K562 (cell line): ENCODE results near the gene SMG7. TPM values are rescaled to one million over a fixed set of nuclear protein-coding genes. Genes with fewer than 3 reads are reported as not detected.

ENCODE experiments used
- ATF4 ChIP-seq: fragments of 450-650 bp; formaldehyde crosslinking; IDR thresholded peaks from 2 replicates; pipeline ENCODE4 v1.4.0; 2022; ENCODE audit warnings: mild to moderate bottlenecking, moderate library complexity
- CBX2 ChIP-seq: fragments of 200-600 bp; sonication (generic); IDR thresholded peaks from one replicate; pipeline ENCODE4 v1.6.1; 2012; ENCODE audit warnings: mild to moderate bottlenecking, low read length, inconsistent platforms; ENCODE audit not compliant: insufficient read depth, poor library complexity, severe bottlenecking
- CREBBP ChIP-seq: IDR thresholded peaks from one replicate; pipeline ENCODE4 v1.6.1; 2012; ENCODE audit warnings: low read depth, mild to moderate bottlenecking, control low read depth, inconsistent platforms, low read length
- FOSL1 ChIP-seq: fragments of 200-800 bp; sonication (Bioruptor generic); conservative IDR thresholded peaks from 2 replicates; pipeline ENCODE4 v1.6.1; 2016; ENCODE audit warnings: missing genetic modification characterization, missing compliant biosample characterization
- FOXK2 ChIP-seq, 2 experiments: fragments of 450-650 bp; IDR thresholded peaks in 1 of 2; conservative IDR thresholded peaks in 1 of 2; 2 replicates each; pipeline ENCODE4 v1.6.1; 2016; ENCODE audit warnings: low read depth in 2 of 2, mild to moderate bottlenecking in 1 of 2
- FOXO4 ChIP-seq: fragments of 450-650 bp; formaldehyde crosslinking; IDR thresholded peaks from 2 replicates; pipeline ENCODE4 v1.4.0; 2020; ENCODE audit warnings: mild to moderate bottlenecking, moderate library complexity
- ILF3 ChIP-seq: fragments of 450-650 bp; IDR thresholded peaks from 2 replicates; pipeline ENCODE4 v1.6.1; 2018; ENCODE audit warnings: antibody characterized with exemption, mild to moderate bottlenecking, moderate library complexity, borderline replicate concordance
- JUNB ChIP-seq: fragments of 450-650 bp; formaldehyde crosslinking; conservative IDR thresholded peaks from 2 replicates; pipeline ENCODE4 v1.4.0; 2020; ENCODE audit warnings: mild to moderate bottlenecking
- LCOR ChIP-seq: sonication (generic); formaldehyde crosslinking; IDR thresholded peaks from 2 replicates; pipeline ENCODE4 v1.8.0; 2022; ENCODE audit warnings: mild to moderate bottlenecking, missing genetic modification reagents
- MAZ ChIP-seq, 2 experiments: fragments of 450-650 bp in 1 of 2; sonication (generic) in 1 of 2; formaldehyde crosslinking; IDR thresholded peaks in 1 of 2; conservative IDR thresholded peaks in 1 of 2; 2 replicates each; pipeline versions ENCODE4 v1.4.0 to v1.5.0; 2020; ENCODE audit warnings: mild to moderate bottlenecking in 1 of 2, missing genetic modification reagents in 1 of 2
- MCM2 ChIP-seq: fragments of 450-650 bp; IDR thresholded peaks from 2 replicates; pipeline ENCODE4 v1.6.1; 2017; ENCODE audit warnings: low read depth, mild to moderate bottlenecking
- MTA2 ChIP-seq: fragments of 450-650 bp; IDR thresholded peaks from 2 replicates; pipeline ENCODE4 v1.6.1; 2016; ENCODE audit warnings: low read depth
- NFXL1 ChIP-seq: fragments of 450-650 bp; formaldehyde crosslinking; IDR thresholded peaks from 2 replicates; pipeline ENCODE4 v1.4.0; 2021; ENCODE audit warnings: mild to moderate bottlenecking
- NR2C2 ChIP-seq, 2 experiments: fragments of 200-800 bp in 1 of 2; sonication (Bioruptor generic) in 1 of 2; sonication (generic) in 1 of 2; formaldehyde crosslinking in 1 of 2; IDR thresholded peaks; 2 replicates each; pipeline versions ENCODE4 v1.6.1 to v1.8.0; 2016 to 2022; ENCODE audit warnings: mild to moderate bottlenecking in 1 of 2, missing compliant biosample characterization in 1 of 2, missing genetic modification characterization in 1 of 2, missing genetic modification reagents in 1 of 2
- TAL1 ChIP-seq: fragments of 450-650 bp; IDR thresholded peaks from 2 replicates; pipeline ENCODE4 v1.6.1; 2016; ENCODE audit warnings: mild to moderate bottlenecking
- TCF7L2 ChIP-seq: fragments of 150-350 bp; IDR thresholded peaks from 2 replicates; pipeline ENCODE4 v1.6.1; 2016; ENCODE audit warnings: low read depth, mild to moderate bottlenecking, low read length, moderate library complexity
- ZBTB17 ChIP-seq: fragments of 450-650 bp; formaldehyde crosslinking; IDR thresholded peaks from 2 replicates; pipeline ENCODE4 v1.4.0; 2020; ENCODE audit warnings: mild to moderate bottlenecking
- ZNF146 ChIP-seq: IDR thresholded peaks from one replicate; pipeline ENCODE4 v1.6.1; 2018; ENCODE audit warnings: missing compliant biosample characterization; ENCODE audit not compliant: unreplicated experiment
- ZNF217 ChIP-seq: sonication (generic); formaldehyde crosslinking; IDR thresholded peaks from 2 replicates; pipeline ENCODE4 v1.8.0; 2022; ENCODE audit warnings: mild to moderate bottlenecking, missing genetic modification reagents
- ZNF431 ChIP-seq: sonication (generic); formaldehyde crosslinking; IDR thresholded peaks from 2 replicates; pipeline ENCODE4 v1.8.0; 2022; ENCODE audit warnings: mild to moderate bottlenecking, missing genetic modification reagents
- ZNF583 ChIP-seq: fragments of 250-450 bp; sonication (Bioruptor Pico); IDR thresholded peaks from 2 replicates; pipeline ENCODE4 v1.4.0; 2020
- ZNF655 ChIP-seq: fragments of 250-450 bp; sonication (Bioruptor Pico); IDR thresholded peaks from 2 replicates; pipeline ENCODE4 v1.5.0; 2021
- ZNF75A ChIP-seq: fragments of 450-650 bp; formaldehyde crosslinking; IDR thresholded peaks from 2 replicates; pipeline ENCODE4 v1.4.0; 2020; ENCODE audit warnings: mild to moderate bottlenecking
- ZNF780A ChIP-seq: fragments of 250-450 bp; sonication (Bioruptor Pico); IDR thresholded peaks from 2 replicates; pipeline ENCODE4 v1.5.0; 2021; ENCODE audit warnings: mild to moderate bottlenecking
- ZNF79 ChIP-seq: fragments of 250-450 bp; sonication (Bioruptor Pico); IDR thresholded peaks from 2 replicates; pipeline ENCODE4 v1.4.0; 2020; ENCODE audit warnings: low read depth, mild to moderate bottlenecking, moderate library complexity
- ZNF830 ChIP-seq: fragments of 250-450 bp; sonication (Bioruptor Pico); IDR thresholded peaks from 2 replicates; pipeline ENCODE4 v1.5.0; 2021; ENCODE audit warnings: mild to moderate bottlenecking
- polyA plus RNA-seq, 8 experiments: library from polyadenylated mRNA; depleted of rRNA in 4 of 8; stranded (reverse) in 5 of 8; unstranded in 3 of 8; fragments of >200 nt; fragmentation: Nextera tagmentation in 2 of 8; fragmentation: Illumina TruSeq in 1 of 8; extraction: Ambion mirVana in 2 of 8; extraction: Trizol in 1 of 8; gene quantifications; 2 replicates each; pipeline versions ENCODE4 v1.2.1 to v1.2.3, GENCODE V29; 2011 to 2014; ENCODE audit warnings: inconsistent platforms in 1 of 8, missing spikeins in 1 of 8
- total RNA-seq, 7 experiments: library from RNA; depleted of rRNA in 6 of 7; stranded (reverse); fragments of >200 nt in 6 of 7; fragmentation: Illumina TruSeq in 2 of 7; extraction: Trizol in 2 of 7; gene quantifications; 2 replicates each; pipeline versions ENCODE4 v1.2.1 to v1.2.3, GENCODE V29; 2011 to 2021; ENCODE audit warnings: low replicate concordance in 1 of 7

SMG7 gene
- total and polyA plus RNA-seq, 9 of the 15 experiments (the other 6 are each of a cell fraction or from before 2014, with no cell fraction given), result 12.4 to 74.6 (median 29.0) TPM

- 0 out of 2 replicates have a peak, but pooled peaks have one; percentile 36 for TF ChIP-seq ATF4 (CRISPR knock-in tag)
- 0 out of 2 replicates have a peak, but pooled peaks have one; percentile 55 for TF ChIP-seq ZNF583
- TF ChIP-seq ZBTB17 (CRISPR knock-in tag), result no peak; the same call in 1 of the 2 replicates
- no peak for TF ChIP-seq MCM2
- TF ChIP-seq MTA2, result peak; percentile 18; the same call in 1 of the 2 replicates
- TF ChIP-seq CREBBP, result no peak
- TF ChIP-seq NR2C2 (CRISPR knock-in tag; IDR thresholded peaks at IDR 0.05), result peak; percentile 73; the same call in 1 of the 2 replicates
- TF ChIP-seq NR2C2 (tag; IDR thresholded peaks at IDR 0.05), result peak; percentile 86
- TF ChIP-seq ZNF75A, result 0 out of 2 replicates have a peak, but pooled peaks have one; percentile 53
- TF ChIP-seq FOXK2 (conservative IDR thresholded peaks at IDR 0.05 in 1 of 2, IDR thresholded peaks at IDR 0.05 in 1 of 2; ENCODE audit: low read depth in 2 of 2), result peak; percentile 91 to 96
- no peak for TF ChIP-seq ZNF655 (CRISPR knock-in tag)
- no peak for TF ChIP-seq ILF3
- TF ChIP-seq CBX2, result no peak
- no peak for TF ChIP-seq ZNF79
- TF ChIP-seq ZNF217 (CRISPR knock-in tag), result no peak
- TF ChIP-seq ZNF146 (CRISPR knock-in tag), result no peak
- peak; percentile 64; the same call in 1 of the 2 replicates for TF ChIP-seq LCOR (CRISPR knock-in tag)
- peak; percentile 78; the same call in 1 of the 2 replicates for TF ChIP-seq ZNF830
- TF ChIP-seq MAZ (CRISPR knock-in tag; conservative IDR thresholded peaks at IDR 0.05 in 1 of 2, IDR thresholded peaks at IDR 0.05 in 1 of 2), result peak; percentile 91 to 94
- no peak for TF ChIP-seq NFXL1 (CRISPR knock-in tag)
- TF ChIP-seq FOSL1 (tag), result peak; percentile 60
- no peak for TF ChIP-seq ZNF780A (CRISPR knock-in tag)
- TF ChIP-seq TAL1, result peak; percentile 39; the same call in 1 of the 2 replicates
- TF ChIP-seq FOXO4, result peak; percentile 64; the same call in 1 of the 2 replicates
- TF ChIP-seq ZNF431 (CRISPR knock-in tag), result no peak; the same call in 1 of the 2 replicates
- TF ChIP-seq JUNB (CRISPR knock-in tag), result no peak; the same call in 1 of the 2 replicates
- TF ChIP-seq TCF7L2, result no peak
These were observed 384 bp upstream of the SMG7 start (continued) for GRCh38 chr1:183471743-183472487.
